ENCODE measurements around the gene PEMT. TPM values are rescaled to one million over a fixed set of nuclear protein-coding genes. Genes with fewer than 3 reads are reported as not detected.

PEMT gene
- total RNA-seq, 1 donor from 2014 or later: 690 TPM

DNA sequence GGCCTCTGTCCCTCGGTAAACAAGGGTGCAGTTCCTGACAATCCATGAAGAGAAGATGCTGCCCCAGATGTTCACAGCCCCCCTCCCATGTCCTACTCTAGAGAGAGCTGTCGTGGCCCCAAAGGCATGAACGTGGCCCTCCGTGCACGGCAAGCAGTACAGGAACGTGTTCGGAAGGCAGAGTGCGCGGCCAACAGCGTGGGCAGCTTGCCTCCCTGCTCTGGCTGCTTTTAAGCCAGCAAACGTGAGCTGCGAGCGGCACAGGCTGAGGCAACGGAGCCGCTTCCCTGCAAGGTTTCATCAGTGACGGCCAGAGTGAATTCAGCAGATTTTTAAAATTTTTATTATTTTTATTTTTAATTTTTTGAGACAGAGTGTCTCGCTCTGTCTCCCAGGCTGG is 37.2 kb downstream of the PEMT start:
- DNase-seq (ENCODE audit: low spot score in 2 of 2): no peak
- H3K27ac ChIP-seq: no peak overlapping the region
- TF ChIP-seq, protein P1, sequence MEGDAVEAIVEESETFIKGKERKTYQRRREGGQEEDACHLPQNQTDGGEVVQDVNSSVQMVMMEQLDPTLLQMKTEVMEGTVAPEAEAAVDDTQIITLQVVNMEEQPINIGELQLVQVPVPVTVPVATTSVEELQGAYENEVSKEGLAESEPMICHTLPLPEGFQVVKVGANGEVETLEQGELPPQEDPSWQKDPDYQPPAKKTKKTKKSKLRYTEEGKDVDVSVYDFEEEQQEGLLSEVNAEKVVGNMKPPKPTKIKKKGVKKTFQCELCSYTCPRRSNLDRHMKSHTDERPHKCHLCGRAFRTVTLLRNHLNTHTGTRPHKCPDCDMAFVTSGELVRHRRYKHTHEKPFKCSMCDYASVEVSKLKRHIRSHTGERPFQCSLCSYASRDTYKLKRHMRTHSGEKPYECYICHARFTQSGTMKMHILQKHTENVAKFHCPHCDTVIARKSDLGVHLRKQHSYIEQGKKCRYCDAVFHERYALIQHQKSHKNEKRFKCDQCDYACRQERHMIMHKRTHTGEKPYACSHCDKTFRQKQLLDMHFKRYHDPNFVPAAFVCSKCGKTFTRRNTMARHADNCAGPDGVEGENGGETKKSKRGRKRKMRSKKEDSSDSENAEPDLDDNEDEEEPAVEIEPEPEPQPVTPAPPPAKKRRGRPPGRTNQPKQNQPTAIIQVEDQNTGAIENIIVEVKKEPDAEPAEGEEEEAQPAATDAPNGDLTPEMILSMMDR (IDR thresholded peaks at IDR 0.05): no peak
- intact Hi-C loops (cut with DNase I): no loop called here
- no peaks in the 10 kb centered on the region for H3K4me1 ChIP-seq
- H3K4me3 ChIP-seq: no peak overlapping the region
- H3K9me3 ChIP-seq: no peaks in the 10 kb centered on the region
- H3K27me3 ChIP-seq: no peaks in the 10 kb centered on the region
- H3K36me3 ChIP-seq: no peaks in the 10 kb centered on the region

GRCh38 chr17:17553217-17554195 is 38.0 kb downstream of the PEMT start:
- H3K4me1 ChIP-seq: no peaks in the 10 kb centered on the region
- no peaks in the 10 kb centered on the region for H3K27me3 ChIP-seq
- H3K4me3 ChIP-seq: no peak overlapping the region
- no peaks in the 10 kb centered on the region for H3K9me3 ChIP-seq
- no peak overlapping the region for H3K27ac ChIP-seq
- intact Hi-C loops (cut with DNase I): no loop called here
- TF ChIP-seq, protein P1 (IDR thresholded peaks at IDR 0.05): no peak
- H3K36me3 ChIP-seq: no peaks in the 10 kb centered on the region
- DNase-seq (ENCODE audit: low spot score in 2 of 2): no peak

DNA sequence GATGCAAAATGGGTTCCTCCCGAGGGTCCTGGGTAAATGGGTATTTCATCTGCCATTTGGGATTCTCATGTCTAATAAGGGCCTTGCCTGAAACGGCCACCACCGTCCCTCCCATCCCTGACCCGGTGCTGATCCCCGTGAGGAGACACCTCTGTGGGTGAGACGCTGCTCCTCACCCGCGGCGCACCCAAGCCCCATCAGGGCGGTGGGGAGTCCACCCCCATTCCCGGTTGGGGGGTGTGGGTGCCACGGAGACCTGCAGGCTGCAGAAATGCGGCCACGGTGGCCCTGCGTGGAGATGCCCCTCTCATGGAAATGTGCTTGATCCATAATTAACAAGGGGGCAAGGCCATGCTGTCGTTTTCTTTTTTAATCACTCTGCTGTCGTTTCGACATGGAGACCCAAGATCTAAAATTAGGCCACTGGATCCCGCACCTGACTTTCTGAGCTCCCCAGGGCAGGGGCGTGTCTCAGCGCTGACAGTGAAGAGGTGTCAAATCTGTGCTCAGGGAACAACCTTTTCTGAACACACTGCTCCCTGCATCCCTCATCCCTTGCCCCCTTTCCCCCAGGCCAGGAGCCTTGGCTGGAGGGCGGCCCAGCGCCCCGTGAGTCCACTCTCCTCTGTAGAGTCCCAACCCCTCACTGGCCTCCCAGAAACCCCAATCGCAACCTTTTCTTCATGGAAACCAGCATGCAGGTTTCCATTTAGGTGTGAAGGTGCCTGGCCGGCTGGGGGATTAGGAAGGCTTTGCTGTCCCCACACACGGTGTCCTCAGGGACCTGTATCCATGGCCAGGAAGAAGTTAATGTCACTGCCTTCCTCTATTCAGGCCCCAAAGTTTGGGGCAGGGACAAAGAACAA is 38.9 kb downstream of the PEMT start:
- H3K36me3 ChIP-seq: no peaks in the 10 kb centered on the region
- DNase-seq (ENCODE audit: low spot score in 2 of 2): no peak
- intact Hi-C loops (cut with DNase I): no loop called here
- no peaks in the 10 kb centered on the region for H3K27me3 ChIP-seq
- no peaks in the 10 kb centered on the region for H3K4me1 ChIP-seq
- H3K27ac ChIP-seq: no peak overlapping the region
- no peaks in the 10 kb centered on the region for H3K9me3 ChIP-seq
- no peak overlapping the region for H3K4me3 ChIP-seq
- TF ChIP-seq, protein P1 (IDR thresholded peaks at IDR 0.05): no peak

DNA sequence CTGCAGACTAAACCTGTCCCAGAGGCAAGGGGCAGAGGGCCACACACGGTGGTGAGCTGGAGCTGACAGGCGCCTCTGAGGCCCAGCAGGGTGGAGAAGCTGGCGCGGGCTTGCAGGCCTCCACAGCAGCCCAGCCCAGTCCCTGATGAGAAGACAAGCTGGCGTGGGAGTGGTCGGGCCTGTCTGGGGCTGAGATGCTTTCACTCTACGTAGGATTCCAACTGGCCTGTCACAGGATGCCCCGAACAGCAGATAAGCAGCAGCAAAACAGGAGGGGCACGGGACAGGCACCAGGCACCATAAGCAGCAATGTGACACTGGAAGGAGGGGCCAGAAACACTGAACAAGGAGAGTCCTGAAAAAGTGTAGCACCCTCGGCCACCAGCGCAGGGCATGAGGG is 40.1 kb downstream of the PEMT start:
- DNase-seq (ENCODE audit: low spot score in 2 of 2): no peak
- Histone ChIP-seq H3K27ac (no peak overlapping the region), H3K36me3 (no peaks in the 10 kb centered on the region), H3K4me1 (peaks cover 0 to 4% of the 10 kb centered on the region in 2 donors), H3K4me3 (no peak overlapping the region), H3K27me3 (no peaks in the 10 kb centered on the region), H3K9me3 (no peaks in the 10 kb centered on the region)
- intact Hi-C loops (cut with DNase I): no loop called here
- TF ChIP-seq, protein P1 (IDR thresholded peaks at IDR 0.05): no peak

- intact Hi-C loops (cut with DNase I): no loop called here
These were observed 41.7 kb downstream of the PEMT start for GRCh38 chr17:17549732-17550366.

More at GRCh38 chr17:17549732-17550366, 41.7 kb downstream of the PEMT start:
- no peaks in the 10 kb centered on the region for H3K36me3 ChIP-seq
- no peaks in the 10 kb centered on the region for H3K9me3 ChIP-seq
- H3K4me1 ChIP-seq: peaks cover 0 to 16% of the 10 kb centered on the region in 2 donors
- no peak overlapping the region for H3K4me3 ChIP-seq
- TF ChIP-seq, protein P1 (IDR thresholded peaks at IDR 0.05): no peak
- no peak overlapping the region for H3K27ac ChIP-seq
- H3K27me3 ChIP-seq: no peaks in the 10 kb centered on the region
- DNase-seq (ENCODE audit: low spot score in 2 of 2): no peak
